Stimulated activated naive CD8-positive, alpha-beta T cell treated with anti-CD3 and anti-CD28 coated beads, Interleukin-15, amount 100 ng/mL, for 72 hours (primary cell): ENCODE measurements around the gene CPNE2.

Experiments used
- ATAC-seq: fragments of 150-1000 bp; cut with Tn5 transposase; 2 replicates; pipeline ENCODE4 v1.10.0; 2021; ENCODE audit warnings: mild to moderate bottlenecking, moderate library complexity
- DNase-seq, 2 donors: peaks; one replicate each; pipeline ENCODE4 v3.0.0; 2021 to 2022
- H3K27ac Mint-ChIP-seq, 2 donors: one replicate each; pipeline ENCODE4 v1.8.0; 2022; ENCODE audit warnings: mild to moderate bottlenecking in 2 of 2, mixed read lengths in 2 of 2, moderate library complexity in 2 of 2
- H3K27me3 Mint-ChIP-seq: one replicate; pipeline ENCODE4 v1.8.0; 2022; ENCODE audit warnings: mixed read lengths
- H3K4me1 Mint-ChIP-seq: one replicate; pipeline ENCODE4 v1.8.0; 2022; ENCODE audit warnings: mild to moderate bottlenecking, mixed read lengths
- H3K4me3 Mint-ChIP-seq, 2 donors: one replicate each; pipeline ENCODE4 v1.8.0; 2022; ENCODE audit warnings: mild to moderate bottlenecking in 2 of 2, mixed read lengths in 2 of 2, moderate library complexity in 1 of 2
- H3K9me3 Mint-ChIP-seq, 2 donors: one replicate each; pipeline ENCODE4 v1.8.0; 2022; ENCODE audit warnings: mixed read lengths in 2 of 2

Gene CPNE2

GRCh38 chr16:57091975-57092785 lies at the start of gene CPNE2:
CPNE2 (plus strand) TSS chr16:57092583; CDS start chr16:57110743, 18,160 bp downstream.
- ATAC-seq, result peak; percentile 68
- peak in 1 of 2 donors; percentile 29 for DNase-seq

DNA sequence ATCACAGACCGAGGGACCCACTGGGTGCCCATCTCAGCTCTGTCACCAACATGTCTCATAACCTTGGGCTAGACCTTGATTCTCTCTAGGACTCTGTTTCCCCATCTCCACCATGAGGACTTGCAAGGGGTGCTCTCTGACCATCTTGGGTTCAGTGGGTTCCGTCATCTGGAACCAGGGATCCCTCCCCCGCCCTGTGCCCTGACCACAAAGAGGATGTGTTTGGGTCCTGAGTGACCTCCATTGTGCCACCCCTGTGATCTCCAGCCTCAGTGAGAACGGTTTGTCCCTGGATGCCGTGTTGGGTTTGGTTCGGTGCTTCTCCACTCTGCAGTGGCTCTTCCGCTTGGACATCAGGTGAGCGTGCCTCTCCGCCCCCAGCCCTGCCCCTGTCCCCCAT lies 49.1 kb upstream of the CPNE2 start:
- ATAC-seq (no peak), DNase-seq (no peak)
- H3K4me3 Mint-ChIP-seq, result peak overlapping the region; percentile 58 to 71
- H3K27ac Mint-ChIP-seq, result peak overlapping the region; percentile 87 to 96
- H3K9me3 Mint-ChIP-seq, result no peaks in the 10 kb centered on the region
- H3K27me3 Mint-ChIP-seq, result no peaks in the 10 kb centered on the region
- peaks cover 100% of the 10 kb centered on the region for H3K4me1 Mint-ChIP-seq

More at GRCh38 chr16:57091975-57092785, at the start of gene CPNE2:
- H3K27me3 Mint-ChIP-seq, result peaks cover 30% of the 10 kb centered on the region
- H3K4me1 Mint-ChIP-seq, result peaks cover 19% of the 10 kb centered on the region
- H3K4me3 Mint-ChIP-seq, result peak within 1 kb of the TSS; percentile 77 to 78
- H3K9me3 Mint-ChIP-seq, result no peaks in the 10 kb centered on the region
- H3K27ac Mint-ChIP-seq, result peak within 1 kb of the TSS; percentile 64 to 85

GRCh38 chr16:57044931-57045693 lies 47.3 kb upstream of the CPNE2 start:
- H3K4me1 Mint-ChIP-seq, result peaks cover 96% of the 10 kb centered on the region
- H3K27me3 Mint-ChIP-seq, result no peaks in the 10 kb centered on the region
- DNase-seq (no peak), ATAC-seq (no peak)
- peak overlapping the region; percentile 87 to 93 for H3K27ac Mint-ChIP-seq
- H3K9me3 Mint-ChIP-seq, result no peaks in the 10 kb centered on the region
- H3K4me3 Mint-ChIP-seq, result peak overlapping the region; percentile 20 to 25

- Mint-ChIP-seq H3K4me1 (peaks cover 96% of the 10 kb centered on the region), H3K27ac (peak overlapping the region; percentile 87 to 93), H3K9me3 (no peaks in the 10 kb centered on the region), H3K27me3 (no peaks in the 10 kb centered on the region), H3K4me3 (peak overlapping the region; percentile 20 to 25)
- ATAC-seq, result no peak
- peak; percentile 35 to 60 for DNase-seq
These were observed 46.5 kb upstream of the CPNE2 start for GRCh38 chr16:57045694-57046381.

GRCh38 chr16:57048095-57048494 lies 44.3 kb upstream of the CPNE2 start:
- no peak for DNase-seq
- H3K9me3 Mint-ChIP-seq, result no peaks in the 10 kb centered on the region
- no peaks in the 10 kb centered on the region for H3K27me3 Mint-ChIP-seq
- no peak for ATAC-seq
- peaks cover 96% of the 10 kb centered on the region for H3K4me1 Mint-ChIP-seq
- H3K27ac Mint-ChIP-seq, result peak overlapping the region in 1 of 2 donors; percentile 42
- H3K4me3 Mint-ChIP-seq, result no peak overlapping the region

GRCh38 chr16:57049678-57050077 lies 42.7 kb upstream of the CPNE2 start:
- Mint-ChIP-seq H3K27me3 (no peaks in the 10 kb centered on the region), H3K4me3 (no peak overlapping the region), H3K4me1 (peaks cover 91% of the 10 kb centered on the region), H3K27ac (peak overlapping the region; percentile 74 to 95), H3K9me3 (no peaks in the 10 kb centered on the region)
- ATAC-seq (peak; percentile 70), DNase-seq (no peak)

GRCh38 chr16:57051696-57052228 lies 40.6 kb upstream of the CPNE2 start:
- peak overlapping the region; percentile 86 to 92 for H3K27ac Mint-ChIP-seq
- ATAC-seq (no peak), DNase-seq (no peak)
- H3K27me3 Mint-ChIP-seq, result no peaks in the 10 kb centered on the region
- H3K9me3 Mint-ChIP-seq, result no peaks in the 10 kb centered on the region
- H3K4me3 Mint-ChIP-seq, result peak overlapping the region; percentile 66 to 70
- peaks cover 70% of the 10 kb centered on the region for H3K4me1 Mint-ChIP-seq

DNA sequence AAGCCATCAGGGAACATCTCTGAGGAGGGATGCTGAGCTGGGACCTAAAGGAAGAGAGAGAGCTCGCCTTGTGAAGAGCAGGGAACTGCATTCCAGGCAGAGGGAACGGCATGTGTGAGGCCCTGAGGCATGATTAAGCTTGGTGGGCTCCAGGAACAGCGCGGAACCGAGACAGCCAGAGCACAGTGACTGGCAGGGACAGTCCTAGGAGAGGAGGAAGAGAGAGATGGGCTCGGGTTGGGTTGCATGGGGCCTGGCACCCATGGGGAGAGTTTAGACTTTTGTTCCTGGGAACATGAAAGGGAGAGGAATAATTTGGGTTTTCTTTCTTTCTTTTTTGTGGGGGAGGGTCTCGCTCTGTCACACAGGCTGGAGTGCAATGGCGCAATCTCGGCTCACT lies 39.2 kb upstream of the CPNE2 start:
- no peaks in the 10 kb centered on the region for H3K9me3 Mint-ChIP-seq
- H3K27me3 Mint-ChIP-seq, result no peaks in the 10 kb centered on the region
- ATAC-seq, result no peak

GRCh38 chr16:57054338-57054737 lies 38.0 kb upstream of the CPNE2 start:
- Mint-ChIP-seq H3K27ac (no peak overlapping the region), H3K4me1 (peaks cover 60% of the 10 kb centered on the region), H3K4me3 (no peak overlapping the region), H3K9me3 (no peaks in the 10 kb centered on the region), H3K27me3 (no peaks in the 10 kb centered on the region)
- DNase-seq, result no peak
- no peak for ATAC-seq

More for the DNA sequence above, 39.2 kb upstream of the CPNE2 start:
- Mint-ChIP-seq H3K4me3 (no peak overlapping the region), H3K4me1 (peaks cover 65% of the 10 kb centered on the region), H3K27ac (peak overlapping the region in 1 of 2 donors; percentile 89)
- DNase-seq, result no peak

DNA sequence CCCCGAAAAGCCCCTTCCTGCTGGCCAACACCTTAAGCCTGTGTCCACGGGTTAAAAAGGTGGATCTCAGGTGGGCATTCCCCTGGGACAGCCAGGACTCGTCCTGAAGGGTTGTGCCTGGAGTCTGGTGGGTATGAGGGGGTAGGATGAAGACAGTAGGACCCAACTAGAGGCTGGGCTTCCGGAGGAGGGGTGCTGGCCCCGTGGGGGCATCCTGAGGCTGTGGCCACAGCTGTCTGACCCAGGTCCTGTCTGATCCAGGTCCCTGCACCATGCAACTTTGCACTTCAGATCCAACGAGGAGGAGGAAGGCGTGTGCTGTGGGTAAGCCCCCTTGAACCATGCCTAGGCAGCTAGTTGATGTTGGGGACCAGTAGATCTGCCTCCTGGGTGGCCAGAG lies 37.6 kb upstream of the CPNE2 start:
- peak overlapping the region in 1 of 2 donors; percentile 31 for H3K27ac Mint-ChIP-seq
- ATAC-seq (no peak), DNase-seq (no peak)
- no peaks in the 10 kb centered on the region for H3K27me3 Mint-ChIP-seq
- H3K4me3 Mint-ChIP-seq, result no peak overlapping the region
- H3K4me1 Mint-ChIP-seq, result peaks cover 63% of the 10 kb centered on the region
- no peaks in the 10 kb centered on the region for H3K9me3 Mint-ChIP-seq

- DNase-seq (no peak), ATAC-seq (no peak)
- Mint-ChIP-seq H3K9me3 (no peaks in the 10 kb centered on the region), H3K4me3 (no peak overlapping the region), H3K4me1 (peaks cover 63% of the 10 kb centered on the region), H3K27ac (no peak overlapping the region), H3K27me3 (no peaks in the 10 kb centered on the region)
These were observed 36.7 kb upstream of the CPNE2 start for GRCh38 chr16:57055671-57056070.

DNA sequence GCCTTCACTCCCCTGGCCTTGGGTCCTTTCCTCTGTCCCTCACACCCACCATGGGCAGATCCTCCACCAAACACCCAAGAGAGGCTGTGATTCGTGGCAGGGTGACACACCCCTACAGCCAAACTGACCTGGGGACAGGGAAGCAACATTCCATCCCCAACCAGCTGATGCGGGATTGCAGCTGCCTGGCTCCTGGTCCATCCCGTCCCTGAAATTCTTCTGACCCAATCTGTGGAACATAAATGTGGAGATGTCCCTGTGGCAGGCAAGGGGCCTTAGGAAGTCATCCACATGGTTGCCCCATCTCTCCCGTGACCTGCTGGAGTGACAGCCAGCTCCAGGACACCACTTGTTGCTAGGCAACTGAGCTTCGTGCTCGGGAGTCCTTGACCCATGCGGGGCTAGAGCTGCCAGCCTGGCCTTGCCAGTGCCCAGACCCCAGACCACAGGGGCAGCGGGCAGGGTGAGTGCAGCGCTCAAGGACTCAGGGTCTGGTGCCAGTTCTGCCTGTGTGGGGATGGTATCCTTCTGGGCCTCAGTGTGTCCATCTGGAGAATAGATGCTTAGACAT lies 34.0 kb upstream of the CPNE2 start:
- ATAC-seq, result no peak
- H3K27ac Mint-ChIP-seq, result peak overlapping the region in 1 of 2 donors; percentile 55
- DNase-seq, result no peak

GRCh38 chr16:57060323-57061083 lies 31.9 kb upstream of the CPNE2 start:
- H3K4me1 Mint-ChIP-seq, result peaks cover 41% of the 10 kb centered on the region
- no peaks in the 10 kb centered on the region for H3K27me3 Mint-ChIP-seq
- H3K4me3 Mint-ChIP-seq, result no peak overlapping the region
- ATAC-seq (peak; percentile 26), DNase-seq (no peak)
- peak overlapping the region; percentile 49 to 81 for H3K27ac Mint-ChIP-seq
- no peaks in the 10 kb centered on the region for H3K9me3 Mint-ChIP-seq

More for the DNA sequence above, 34.0 kb upstream of the CPNE2 start:
- Mint-ChIP-seq H3K27me3 (no peaks in the 10 kb centered on the region), H3K9me3 (no peaks in the 10 kb centered on the region), H3K4me3 (no peak overlapping the region), H3K4me1 (peaks cover 42% of the 10 kb centered on the region)

DNA sequence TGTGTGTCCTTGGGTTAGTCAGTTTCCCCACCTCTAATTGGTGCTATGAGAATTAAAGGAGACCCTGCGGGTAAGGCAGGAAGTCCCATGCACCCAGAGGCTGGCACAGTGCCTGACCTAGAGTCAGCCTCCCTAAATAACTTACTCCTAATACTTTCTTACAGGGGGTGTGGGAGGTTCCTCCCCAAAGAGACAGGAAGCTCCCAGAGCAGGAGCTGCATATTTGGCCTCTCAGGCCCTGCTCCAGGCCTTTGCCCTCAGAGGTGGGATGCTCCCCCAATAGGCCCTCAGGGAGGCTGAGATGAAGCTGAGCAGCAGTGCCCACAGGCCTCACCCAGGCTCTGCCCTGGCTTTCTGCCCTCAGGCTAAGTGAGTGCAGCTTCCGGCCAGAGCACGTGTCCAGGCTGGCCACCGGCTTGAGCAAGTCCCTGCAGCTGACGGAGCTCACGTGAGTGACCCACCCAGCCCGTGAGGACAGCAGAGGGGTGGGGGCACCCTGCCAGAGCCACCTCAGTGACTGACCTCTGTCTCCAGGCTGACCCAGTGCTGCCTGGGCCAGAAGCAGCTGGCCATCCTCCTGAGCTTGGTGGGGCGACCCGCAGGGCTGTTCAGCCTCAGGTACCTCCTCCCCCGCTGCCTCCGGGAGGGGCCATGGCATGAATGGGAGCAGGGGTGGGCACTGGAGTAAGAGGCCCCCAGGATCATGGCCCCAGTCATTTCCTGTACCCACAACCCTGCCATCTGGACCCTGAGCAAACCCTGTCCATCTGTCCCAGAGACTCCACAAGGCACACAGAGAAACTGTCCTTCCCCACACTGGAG lies 31.1 kb upstream of the CPNE2 start:
- peak overlapping the region; percentile 49 to 59 for H3K27ac Mint-ChIP-seq
- H3K27me3 Mint-ChIP-seq, result no peaks in the 10 kb centered on the region
- H3K9me3 Mint-ChIP-seq, result no peaks in the 10 kb centered on the region
- ATAC-seq (peak; percentile 32), DNase-seq (no peak)
- peaks cover 48% of the 10 kb centered on the region for H3K4me1 Mint-ChIP-seq
- no peak overlapping the region for H3K4me3 Mint-ChIP-seq
